HEK293 (cell line): ENCODE results near the gene PCDH15.

ENCODE experiments used
- CTCF ChIP-seq: fragments of 450-650 bp; formaldehyde crosslinking; IDR thresholded peaks from 2 replicates; pipeline ENCODE4 v1.5.1; 2016; ENCODE audit warnings: missing biosample characterization, missing genetic modification characterization
- PRDM1 ChIP-seq: fragments of 450-650 bp; formaldehyde crosslinking; IDR thresholded peaks from 2 replicates; pipeline ENCODE4; 2016; ENCODE audit warnings: missing biosample characterization, missing genetic modification characterization
- RBAK ChIP-seq: fragments of 450-650 bp; formaldehyde crosslinking; IDR thresholded peaks from 2 replicates; pipeline ENCODE4 v1.5.1; 2016; ENCODE audit warnings: missing biosample characterization, missing genetic modification characterization
- REST ChIP-seq: fragments of 450-650 bp; formaldehyde crosslinking; IDR thresholded peaks from 2 replicates; pipeline ENCODE4 v1.5.1; 2016; ENCODE audit warnings: missing biosample characterization, missing genetic modification characterization
- SP2 ChIP-seq: fragments of 450-650 bp; formaldehyde crosslinking; IDR thresholded peaks from 2 replicates; pipeline ENCODE4 v1.5.1; 2016; ENCODE audit warnings: missing biosample characterization, missing genetic modification characterization
- YY1 ChIP-seq: fragments of 450-650 bp; formaldehyde crosslinking; IDR thresholded peaks from 2 replicates; pipeline ENCODE4 v1.5.1; 2018; ENCODE audit warnings: missing biosample characterization, missing genetic modification characterization
- ZNF184 ChIP-seq: fragments of 450-650 bp; IDR thresholded peaks from 2 replicates; pipeline ENCODE4 v1.5.1; 2018; ENCODE audit warnings: missing biosample characterization, mild to moderate bottlenecking, missing genetic modification characterization
- ZNF274 ChIP-seq, 2 experiments: fragments of 200-500 bp in 1 of 2; fragments of 450-650 bp in 1 of 2; sonication (Bioruptor generic) in 1 of 2; formaldehyde crosslinking in 1 of 2; IDR thresholded peaks; 2 replicates each; pipeline versions ENCODE4 v1.5.1 to v1.6.1; 2014 to 2016; ENCODE audit warnings: borderline replicate concordance in 1 of 2, inconsistent platforms in 1 of 2, low read length in 1 of 2, missing biosample characterization in 1 of 2, missing genetic modification characterization in 1 of 2
- ZNF76 ChIP-seq: fragments of 450-650 bp; formaldehyde crosslinking; IDR thresholded peaks from 2 replicates; pipeline ENCODE4; 2016; ENCODE audit warnings: low read depth, missing biosample characterization, missing genetic modification characterization, borderline replicate concordance

- no peak for TF ChIP-seq YY1 (tag by site-specific recombination)
- no peak for TF ChIP-seq CTCF (tag by site-specific recombination)
- no peak for TF ChIP-seq RBAK (tag by site-specific recombination)
- TF ChIP-seq ZNF184, result no peak
- TF ChIP-seq ZNF274 (IDR thresholded peaks at IDR 0.05; ENCODE audit: low read length), result no peak
- TF ChIP-seq ZNF274 (tag by site-specific recombination; IDR thresholded peaks at IDR 0.05; ENCODE audit: borderline replicate concordance), result no peak
- no peak for TF ChIP-seq PRDM1 (tag by site-specific recombination)
- TF ChIP-seq ZNF76, result no peak
- TF ChIP-seq SP2 (tag by site-specific recombination), result no peak
- no peak for TF ChIP-seq REST (tag by site-specific recombination)
Measured at GRCh38 chr10:54837479-54837878, 36.4 kb upstream of the PCDH15 start.
